NCI-H526 (cell line): Measurements from ENCODE around the gene MAGEF1.
A peak's percentile ranks its signal among the peaks of the same experiment; 100 is the strongest.

Source experiments
- DNase-seq, 2 experiments: peaks; one replicate each; lab custom pipeline; 2025; lab: John Stamatoyannopoulos, UW

MAGEF1 gene

GRCh38 chr3:184711493-184712247 lies at the start of gene MAGEF1:
Gene MAGEF1 (minus strand): TSS chr3:184712064. CDS start chr3:184711821, 243 bp downstream.
- peak; percentile 84 to 93 for DNase-seq

GRCh38 chr3:184761075-184761841 lies 49.4 kb upstream of the MAGEF1 start:
- DNase-seq, result no peak

- no peak for DNase-seq
These were observed 48.6 kb upstream of the MAGEF1 start for GRCh38 chr3:184760337-184761074.

GRCh38 chr3:184759666-184760200 lies 47.9 kb upstream of the MAGEF1 start:
- no peak for DNase-seq

GRCh38 chr3:184758056-184758455 lies 46.2 kb upstream of the MAGEF1 start:
- no peak for DNase-seq

GRCh38 chr3:184757022-184757651 lies 45.3 kb upstream of the MAGEF1 start:
- DNase-seq, result peak; percentile 63 to 76

- DNase-seq, result peak; percentile 99 to 100
These were observed 44.5 kb upstream of the MAGEF1 start for GRCh38 chr3:184756151-184757021.

- DNase-seq, result peak in 1 of 2 experiments; percentile 74
These were observed 43.5 kb upstream of the MAGEF1 start for GRCh38 chr3:184755315-184755731.

GRCh38 chr3:184752361-184752760 lies 40.5 kb upstream of the MAGEF1 start:
- peak; percentile 86 to 93 for DNase-seq

- no peak for DNase-seq
These were observed 39.6 kb upstream of the MAGEF1 start for GRCh38 chr3:184751204-184752040.

GRCh38 chr3:184750349-184751083 lies 38.7 kb upstream of the MAGEF1 start:
- DNase-seq, result peak in 1 of 2 experiments; percentile 45

GRCh38 chr3:184749168-184749744 lies 37.4 kb upstream of the MAGEF1 start:
- no peak for DNase-seq

- peak; percentile 88 to 95 for DNase-seq
These were observed 36.6 kb upstream of the MAGEF1 start for GRCh38 chr3:184748219-184749135.

- DNase-seq, result no peak
These were observed 34.6 kb upstream of the MAGEF1 start for GRCh38 chr3:184746131-184747120.

GRCh38 chr3:184745526-184745925 lies 33.7 kb upstream of the MAGEF1 start:
- no peak for DNase-seq

GRCh38 chr3:184743248-184743647 lies 31.4 kb upstream of the MAGEF1 start:
- DNase-seq, result no peak
